HEK293 (cell line): ENCODE data around the gene WAS.

Source experiments
- BCL11B ChIP-seq: fragments of 450-650 bp; formaldehyde crosslinking; IDR thresholded peaks from 2 replicates; pipeline ENCODE4 v1.5.1; 2016; ENCODE audit warnings: low read depth, missing biosample characterization, missing genetic modification characterization
- ZNF121 ChIP-seq: fragments of 450-650 bp; formaldehyde crosslinking; IDR thresholded peaks from 2 replicates; pipeline ENCODE4 v1.5.1; 2016; ENCODE audit warnings: missing biosample characterization, missing genetic modification characterization
- ZNF184 ChIP-seq: fragments of 450-650 bp; IDR thresholded peaks from 2 replicates; pipeline ENCODE4 v1.5.1; 2018; ENCODE audit warnings: missing biosample characterization, mild to moderate bottlenecking, missing genetic modification characterization
- ZNF239 ChIP-seq: fragments of 450-650 bp; formaldehyde crosslinking; IDR thresholded peaks from 2 replicates; pipeline ENCODE4 v1.5.1; 2016; ENCODE audit warnings: missing biosample characterization, missing genetic modification characterization
- ZNF423 ChIP-seq: fragments of 450-650 bp; formaldehyde crosslinking; IDR thresholded peaks from 2 replicates; pipeline ENCODE4 v1.5.1; 2016; ENCODE audit warnings: missing biosample characterization, missing genetic modification characterization
- ZNF555 ChIP-seq: fragments of 450-650 bp; formaldehyde crosslinking; conservative IDR thresholded peaks from 2 replicates; pipeline ENCODE4 v1.5.1; 2017; ENCODE audit warnings: missing biosample characterization, mild to moderate bottlenecking, missing genetic modification characterization, inconsistent platforms
- ZNF660 ChIP-seq: fragments of 450-650 bp; IDR thresholded peaks from 2 replicates; pipeline ENCODE4 v1.5.1; 2018; ENCODE audit warnings: missing biosample characterization, mild to moderate bottlenecking, missing genetic modification characterization
- ZNF76 ChIP-seq: fragments of 450-650 bp; formaldehyde crosslinking; IDR thresholded peaks from 2 replicates; pipeline ENCODE4; 2016; ENCODE audit warnings: low read depth, missing biosample characterization, missing genetic modification characterization, borderline replicate concordance
- TF ChIP-seq, protein P1 (sequence below): fragments of 450-650 bp; formaldehyde crosslinking; IDR thresholded peaks from 2 replicates; pipeline ENCODE4 v1.5.1; 2016; ENCODE audit warnings: missing biosample characterization, missing genetic modification characterization
- TF ChIP-seq, protein P2 (sequence below): fragments of 450-650 bp; formaldehyde crosslinking; optimal IDR thresholded peaks from 2 replicates; pipeline ENCODE3; 2016; ENCODE audit warnings: missing biosample characterization, mild to moderate bottlenecking, missing genetic modification characterization

GRCh38 chrX:48667509-48667908 is 16.1 kb upstream of the WAS start:
- TF ChIP-seq, protein P1, sequence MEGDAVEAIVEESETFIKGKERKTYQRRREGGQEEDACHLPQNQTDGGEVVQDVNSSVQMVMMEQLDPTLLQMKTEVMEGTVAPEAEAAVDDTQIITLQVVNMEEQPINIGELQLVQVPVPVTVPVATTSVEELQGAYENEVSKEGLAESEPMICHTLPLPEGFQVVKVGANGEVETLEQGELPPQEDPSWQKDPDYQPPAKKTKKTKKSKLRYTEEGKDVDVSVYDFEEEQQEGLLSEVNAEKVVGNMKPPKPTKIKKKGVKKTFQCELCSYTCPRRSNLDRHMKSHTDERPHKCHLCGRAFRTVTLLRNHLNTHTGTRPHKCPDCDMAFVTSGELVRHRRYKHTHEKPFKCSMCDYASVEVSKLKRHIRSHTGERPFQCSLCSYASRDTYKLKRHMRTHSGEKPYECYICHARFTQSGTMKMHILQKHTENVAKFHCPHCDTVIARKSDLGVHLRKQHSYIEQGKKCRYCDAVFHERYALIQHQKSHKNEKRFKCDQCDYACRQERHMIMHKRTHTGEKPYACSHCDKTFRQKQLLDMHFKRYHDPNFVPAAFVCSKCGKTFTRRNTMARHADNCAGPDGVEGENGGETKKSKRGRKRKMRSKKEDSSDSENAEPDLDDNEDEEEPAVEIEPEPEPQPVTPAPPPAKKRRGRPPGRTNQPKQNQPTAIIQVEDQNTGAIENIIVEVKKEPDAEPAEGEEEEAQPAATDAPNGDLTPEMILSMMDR = no peak
- TF ChIP-seq, protein P2, sequence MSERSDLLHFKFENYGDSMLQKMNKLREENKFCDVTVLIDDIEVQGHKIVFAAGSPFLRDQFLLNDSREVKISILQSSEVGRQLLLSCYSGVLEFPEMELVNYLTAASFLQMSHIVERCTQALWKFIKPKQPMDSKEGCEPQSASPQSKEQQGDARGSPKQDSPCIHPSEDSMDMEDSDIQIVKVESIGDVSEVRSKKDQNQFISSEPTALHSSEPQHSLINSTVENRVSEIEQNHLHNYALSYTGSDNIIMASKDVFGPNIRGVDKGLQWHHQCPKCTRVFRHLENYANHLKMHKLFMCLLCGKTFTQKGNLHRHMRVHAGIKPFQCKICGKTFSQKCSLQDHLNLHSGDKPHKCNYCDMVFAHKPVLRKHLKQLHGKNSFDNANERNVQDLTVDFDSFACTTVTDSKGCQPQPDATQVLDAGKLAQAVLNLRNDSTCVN (tag by site-specific recombination) = no peak
- TF ChIP-seq ZNF660 (tag by site-specific recombination) = no peak
- no peak for TF ChIP-seq ZNF423 (tag by site-specific recombination)
- TF ChIP-seq BCL11B (tag by site-specific recombination) = no peak
- TF ChIP-seq ZNF555 (tag by site-specific recombination) = no peak
- no peak for TF ChIP-seq ZNF184 (tag by site-specific recombination)
- TF ChIP-seq ZNF239 (tag by site-specific recombination) = no peak
- no peak for TF ChIP-seq ZNF76 (tag by site-specific recombination)
- TF ChIP-seq ZNF121 (tag by site-specific recombination) = no peak
